GM21528 (cell line): ENCODE results near the gene CROCC2.

Source experiments
- ATAC-seq: cut with Tn5 transposase; IDR thresholded peaks from one replicate; pipeline ENCODE4 v1.9.1; 2021; ENCODE audit warnings: mild to moderate bottlenecking, moderate library complexity; ENCODE audit not compliant: unreplicated experiment, low FRiP score

CROCC2 gene

GRCh38 chr2:240932001-240932723 lies 26.0 kb downstream of the CROCC2 start:
- ATAC-seq = no peak

GRCh38 chr2:240932724-240933047 lies 26.6 kb downstream of the CROCC2 start:
- ATAC-seq = no peak

- no peak for ATAC-seq
Measured at GRCh38 chr2:240933048-240933965, 27.2 kb downstream of the CROCC2 start.

GRCh38 chr2:240933966-240934700 lies 28.0 kb downstream of the CROCC2 start:
- ATAC-seq = no peak

GRCh38 chr2:240934701-240935102 lies 28.6 kb downstream of the CROCC2 start:
- no peak for ATAC-seq

- no peak for ATAC-seq
Measured at GRCh38 chr2:240935103-240935876, 29.2 kb downstream of the CROCC2 start.

- no peak for ATAC-seq
Measured at GRCh38 chr2:240936106-240936505, 30.0 kb downstream of the CROCC2 start.

- no peak for ATAC-seq
Measured at GRCh38 chr2:240946046-240946445, 39.9 kb downstream of the CROCC2 start.

- no peak for ATAC-seq
Measured at GRCh38 chr2:240946654-240947053, 40.5 kb downstream of the CROCC2 start.

GRCh38 chr2:240947176-240947575 lies 41.0 kb downstream of the CROCC2 start:
- ATAC-seq = no peak

- ATAC-seq = no peak
Measured at GRCh38 chr2:240947607-240948006, 41.5 kb downstream of the CROCC2 start.

- ATAC-seq = no peak
Measured at GRCh38 chr2:240948086-240948485, 42.0 kb downstream of the CROCC2 start.

GRCh38 chr2:240948905-240949790 lies 43.0 kb downstream of the CROCC2 start:
- ATAC-seq = no peak

GRCh38 chr2:240949791-240950705 lies 43.9 kb downstream of the CROCC2 start:
- no peak for ATAC-seq

GRCh38 chr2:240951045-240951594 lies 45.0 kb downstream of the CROCC2 start:
- ATAC-seq = no peak

GRCh38 chr2:240952496-240953246 lies 46.5 kb downstream of the CROCC2 start:
- no peak for ATAC-seq
